Stimulated activated CD4-positive, alpha-beta T cell treated with anti-CD3 and anti-CD28 coated beads, TNF-alpha, amount 100 ng/mL, for 1 hour (primary cell): ENCODE data around the gene SRPK3.
"Not testable (repeated sequence)": the region's sequence is repeated elsewhere in the genome, so short reads cannot be mapped to it uniquely, and the experiment has no call there.

ENCODE experiments used
- DNase-seq, 3 donors: peaks; one replicate each; pipeline ENCODE4 v3.0.0-alpha.2; 2020; ENCODE audit warnings: low read depth in 3 of 3, low spot score in 1 of 3

Gene SRPK3

DNA sequence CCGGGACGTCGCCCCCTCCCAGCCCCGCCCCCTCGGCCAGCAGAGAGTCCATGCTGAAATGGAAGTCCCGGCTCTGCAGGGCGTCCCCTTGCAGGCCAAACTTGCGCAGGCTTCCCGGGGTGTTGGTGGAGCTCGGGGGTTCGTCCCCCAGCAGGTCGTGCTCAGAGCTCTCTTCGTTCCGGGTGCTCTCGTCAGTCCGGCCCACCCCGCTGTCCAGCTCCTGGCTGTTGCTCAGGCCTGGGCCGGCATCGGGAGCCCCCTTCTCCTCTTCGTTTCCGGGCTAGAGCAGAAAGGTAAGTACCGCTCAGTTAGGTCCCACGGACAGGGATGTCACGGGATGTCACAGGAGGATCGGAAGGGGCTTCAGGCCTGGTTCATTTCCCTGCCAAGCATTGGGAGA lies 23.8 kb downstream of the SRPK3 start:
- no peak for DNase-seq

DNA sequence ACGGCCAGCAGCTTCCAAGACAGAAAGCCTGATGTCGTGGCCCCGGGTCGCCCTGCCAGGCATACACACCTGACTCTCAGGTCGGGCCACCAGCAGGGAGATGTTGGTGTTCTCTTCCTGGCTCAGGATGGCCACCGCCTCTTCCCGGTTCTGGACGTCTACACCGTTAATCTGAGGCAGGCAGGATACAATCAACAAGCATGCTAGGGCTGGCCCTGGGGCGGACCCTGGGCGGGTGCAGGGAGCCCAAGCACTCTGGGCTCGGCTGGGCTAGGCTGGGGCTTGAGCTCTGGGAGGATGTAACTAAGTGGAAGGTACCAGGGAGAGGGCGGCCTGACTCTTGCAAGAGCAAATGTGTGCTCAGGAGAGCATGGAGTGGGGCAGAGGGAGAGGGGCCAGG lies 24.6 kb downstream of the SRPK3 start:
- no peak for DNase-seq

DNA sequence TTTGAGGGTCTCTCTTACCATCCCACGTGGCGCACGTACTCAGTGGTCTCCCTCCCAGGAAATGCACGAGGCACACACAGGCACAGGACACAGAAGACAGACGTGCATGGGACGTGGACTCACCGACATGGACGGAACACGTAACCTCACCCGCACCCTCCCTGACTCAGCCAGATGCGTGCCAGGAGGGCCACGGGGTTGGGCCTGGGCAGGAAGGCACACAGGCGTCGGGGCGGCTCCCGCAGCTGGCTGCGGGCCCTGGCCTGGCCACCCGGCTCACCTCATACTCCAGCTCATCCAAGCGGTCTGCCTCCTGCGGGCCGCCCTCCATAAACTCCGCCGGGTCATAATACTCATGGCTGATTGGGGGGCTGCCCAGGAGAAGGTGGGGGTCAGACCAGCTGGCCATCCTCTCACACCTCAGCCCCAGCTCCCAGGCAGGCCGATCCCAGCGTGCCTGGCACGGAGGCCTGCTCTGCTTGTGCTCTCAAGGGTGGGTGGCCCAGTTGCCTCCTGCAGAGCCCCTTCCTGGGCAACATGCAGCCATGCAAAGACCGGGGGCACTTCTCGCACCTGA lies 26.2 kb downstream of the SRPK3 start:
- no peak for DNase-seq

DNA sequence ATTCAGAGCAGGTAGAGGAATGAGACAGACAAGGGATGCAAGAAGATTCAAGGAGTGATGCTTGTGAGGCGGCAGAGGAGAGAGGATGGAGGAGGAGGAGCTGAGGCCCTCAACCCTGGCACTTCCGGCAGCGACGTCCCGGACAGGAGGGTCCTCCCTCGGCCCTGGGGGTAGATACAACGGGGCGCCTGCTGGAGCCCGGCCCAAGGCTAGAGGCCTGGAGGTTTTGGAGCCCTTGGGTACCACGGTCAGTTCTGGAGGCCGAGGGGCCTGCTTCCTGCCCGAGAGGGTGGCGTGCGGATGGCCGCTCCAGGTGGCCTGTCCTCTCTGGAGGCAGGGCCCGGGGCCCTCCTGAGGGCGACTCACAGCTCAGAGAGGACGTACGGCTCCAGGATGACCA lies 27.1 kb downstream of the SRPK3 start:
- no peak for DNase-seq

DNA sequence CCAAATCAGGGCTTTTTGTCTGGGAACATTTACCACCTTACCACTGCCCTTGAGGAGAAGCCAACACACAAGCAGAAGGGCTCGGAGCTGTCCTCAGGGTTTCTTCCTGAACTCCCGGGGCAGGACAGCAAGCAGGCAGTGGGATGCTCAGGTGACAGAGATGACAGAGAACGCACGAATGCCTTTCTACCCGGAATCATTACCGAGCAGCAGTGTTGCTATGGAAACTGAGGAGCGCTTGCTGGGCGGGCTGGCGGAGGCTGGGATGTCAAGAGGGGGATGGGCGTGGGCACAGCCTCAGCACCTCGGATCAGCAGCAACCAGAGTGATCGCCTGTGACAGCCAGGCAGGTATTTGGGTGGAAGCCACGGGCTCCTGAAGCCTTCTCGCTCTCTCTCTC lies 31.4 kb downstream of the SRPK3 start:
- no peak for DNase-seq

DNA sequence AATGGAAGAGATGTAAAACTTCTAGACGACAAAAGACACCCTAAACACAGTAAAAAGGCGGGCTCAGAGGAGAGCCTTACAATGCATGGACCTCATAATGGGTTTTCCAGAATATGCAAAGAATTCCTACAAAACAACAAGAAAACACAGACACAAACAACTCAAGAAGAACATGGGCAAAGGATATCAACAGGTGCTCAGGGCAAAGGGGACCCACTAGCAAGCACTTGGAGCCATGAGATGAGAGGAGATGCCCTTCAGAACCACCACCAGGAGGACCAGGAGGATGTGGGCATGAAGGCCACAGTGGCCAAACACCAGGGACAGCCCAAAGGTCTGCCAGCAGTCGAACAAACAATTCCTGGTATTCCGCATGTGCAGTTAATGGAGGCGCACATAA lies 32.3 kb downstream of the SRPK3 start:
- DNase-seq, result no peak

DNA sequence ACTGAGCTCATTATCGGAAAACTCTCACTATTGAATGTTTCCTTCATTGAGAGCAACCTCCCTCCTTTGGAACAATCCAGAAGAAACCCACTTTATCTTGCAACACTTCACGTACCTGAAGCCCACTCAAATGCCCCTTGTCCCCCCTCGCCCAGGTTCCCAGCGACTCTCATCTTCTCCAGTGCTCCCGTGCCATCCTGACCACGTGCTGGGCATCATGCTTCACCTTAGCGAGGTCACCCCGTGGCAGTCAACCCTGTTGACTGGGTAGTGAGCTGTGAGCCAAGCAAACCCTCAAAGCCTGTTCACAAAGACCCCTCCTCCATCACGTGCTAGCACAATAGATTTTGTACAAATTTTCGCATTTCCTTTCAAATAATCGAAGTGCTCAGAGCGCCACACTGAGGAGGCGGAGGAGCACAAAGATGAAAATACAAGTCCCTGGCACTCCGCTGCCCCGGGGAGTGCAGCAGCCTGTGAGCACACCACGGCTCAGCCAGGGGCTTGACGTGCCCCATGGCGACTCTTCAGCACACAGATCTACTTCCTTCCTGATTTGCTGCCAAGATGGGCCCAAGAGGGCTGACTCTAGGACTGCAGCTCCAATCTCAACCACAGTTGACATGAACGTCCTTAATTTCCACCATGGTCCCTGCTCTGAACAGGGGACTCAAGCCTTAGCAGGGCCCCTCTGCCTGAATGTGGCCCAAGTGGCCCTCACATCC lies 33.9 kb downstream of the SRPK3 start:
- no peak for DNase-seq

DNA sequence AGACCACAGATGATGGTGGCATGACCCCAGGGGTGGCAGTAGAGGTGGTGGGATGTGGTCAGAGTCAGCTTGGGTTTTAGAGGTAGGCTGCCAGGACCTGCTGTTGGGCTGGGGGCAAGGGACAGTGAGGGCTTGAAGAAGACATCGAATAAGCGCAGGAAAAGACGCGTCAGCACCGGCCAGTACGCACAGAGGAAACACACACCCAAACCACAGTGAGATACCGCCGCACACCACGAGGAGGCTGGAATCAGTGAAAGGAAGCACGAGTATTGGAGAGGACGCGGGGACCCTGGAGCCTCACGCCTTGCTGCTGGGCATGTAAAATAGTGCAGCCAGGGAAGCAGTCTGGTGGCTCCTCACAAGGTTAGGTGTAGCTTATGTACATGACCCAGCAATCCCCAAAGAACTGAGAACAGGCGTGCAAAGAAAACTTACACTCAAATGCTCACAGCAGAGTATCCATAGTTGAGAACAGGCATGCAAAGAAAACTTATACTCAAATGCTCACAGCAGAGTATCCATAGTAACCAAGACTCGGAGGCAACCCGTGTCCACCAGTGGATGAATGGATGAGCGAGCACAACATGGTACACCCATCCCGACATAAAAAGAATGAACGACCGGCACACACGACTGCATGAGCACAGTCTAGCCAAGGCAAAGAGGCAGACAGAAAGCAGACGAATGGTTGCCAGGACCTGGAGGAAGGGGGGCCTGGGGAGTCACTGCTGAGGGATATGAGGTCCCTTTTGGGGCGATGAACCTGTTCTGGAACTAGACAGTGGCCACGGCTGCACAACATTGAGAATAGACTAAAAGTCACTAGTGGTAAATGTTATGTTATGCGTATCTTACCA lies 36.2 kb downstream of the SRPK3 start:
- DNase-seq, result no peak

DNA sequence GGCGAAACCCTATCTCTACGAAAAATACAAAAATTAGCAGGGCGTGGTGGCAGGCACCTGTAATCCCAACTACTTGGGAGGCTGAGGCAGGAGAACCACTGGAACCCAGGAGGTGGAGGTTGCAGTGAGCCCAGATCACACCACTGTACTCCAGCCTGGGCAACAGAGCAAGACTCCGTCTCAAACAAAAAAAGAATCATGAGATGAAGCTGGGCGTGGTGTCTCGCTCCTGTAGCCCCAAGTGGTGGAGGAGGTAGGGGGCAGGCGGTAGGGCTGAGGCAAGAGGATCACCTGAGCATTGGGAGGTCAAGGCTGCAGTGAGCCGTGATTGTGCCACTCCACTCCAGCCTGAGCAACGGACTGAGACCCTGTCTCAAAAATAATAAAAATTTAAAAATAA lies 37.2 kb downstream of the SRPK3 start:
- DNase-seq, result not testable (repeated sequence)

DNA sequence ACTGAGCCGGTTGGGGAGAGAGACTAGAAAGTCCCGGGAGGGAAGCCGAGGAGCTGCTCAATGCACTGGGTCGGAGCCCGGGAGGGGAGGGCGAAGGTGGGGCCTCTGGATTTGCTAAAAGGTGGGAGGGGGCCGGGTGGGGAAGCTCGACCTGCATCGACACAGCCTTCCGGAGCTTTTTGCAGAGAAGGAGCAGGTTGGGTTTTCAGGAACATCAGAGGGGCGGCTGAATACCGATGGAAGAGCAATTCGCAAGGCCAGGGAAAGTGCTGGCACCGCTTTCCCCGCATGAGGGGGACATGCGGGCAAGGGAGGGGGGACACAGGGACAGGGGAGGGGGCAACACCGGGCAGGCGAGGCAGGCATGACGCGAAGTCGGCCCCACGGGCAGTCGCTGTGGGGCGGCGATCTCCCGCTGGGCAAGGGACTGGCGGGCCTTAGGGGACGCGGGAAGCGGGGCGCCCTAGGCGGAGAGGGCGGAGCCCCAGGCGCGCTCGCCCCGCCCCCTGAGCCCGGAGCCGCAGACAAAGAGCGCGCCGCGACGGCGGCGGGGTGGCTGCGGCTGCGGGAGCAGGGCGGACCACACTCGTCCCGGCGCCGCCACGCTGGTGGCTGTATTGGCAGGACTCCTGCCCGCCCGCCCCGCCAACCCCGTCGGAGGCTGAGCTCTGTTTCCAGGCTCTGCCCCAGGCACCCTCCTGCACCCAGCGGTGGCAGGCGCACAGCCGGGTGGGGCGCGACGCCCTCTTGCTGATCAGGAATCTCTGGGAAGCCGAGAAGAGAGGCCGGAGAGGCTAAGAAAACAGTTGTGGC lies 37.9 kb downstream of the SRPK3 start:
- peak in 2 of 3 donors; percentile 18 to 43 for DNase-seq

DNA sequence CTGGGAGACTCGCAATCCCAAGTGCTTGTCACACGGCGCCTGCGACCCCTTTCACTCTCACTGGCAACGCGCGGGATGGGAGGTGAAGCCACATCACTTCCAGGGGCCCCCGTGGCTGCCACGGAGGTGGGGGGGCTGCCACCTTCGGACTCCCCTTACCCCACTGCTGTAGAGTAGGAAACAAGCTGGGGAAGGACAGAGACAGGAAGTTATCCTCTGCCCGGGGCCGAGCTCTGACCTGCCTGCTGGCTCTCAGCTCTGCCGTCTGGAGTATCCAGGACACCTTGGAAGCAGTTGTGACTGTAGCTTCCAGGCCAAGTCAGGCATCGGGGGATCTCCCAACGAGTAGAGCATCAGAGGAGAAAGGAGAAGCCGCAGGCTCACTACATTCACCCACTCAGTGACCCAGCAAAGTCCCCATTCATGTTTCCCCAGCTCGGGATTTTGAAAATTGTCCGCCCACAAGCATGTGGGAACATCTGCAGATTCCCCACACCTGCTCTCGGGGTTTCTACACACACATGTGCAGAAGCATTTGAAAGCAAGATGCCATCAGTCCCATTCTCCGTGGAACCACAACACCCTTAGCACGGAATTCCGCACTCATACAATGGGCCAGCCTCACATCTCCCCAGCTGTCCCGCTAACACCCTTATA lies 38.7 kb downstream of the SRPK3 start:
- no peak for DNase-seq

DNA sequence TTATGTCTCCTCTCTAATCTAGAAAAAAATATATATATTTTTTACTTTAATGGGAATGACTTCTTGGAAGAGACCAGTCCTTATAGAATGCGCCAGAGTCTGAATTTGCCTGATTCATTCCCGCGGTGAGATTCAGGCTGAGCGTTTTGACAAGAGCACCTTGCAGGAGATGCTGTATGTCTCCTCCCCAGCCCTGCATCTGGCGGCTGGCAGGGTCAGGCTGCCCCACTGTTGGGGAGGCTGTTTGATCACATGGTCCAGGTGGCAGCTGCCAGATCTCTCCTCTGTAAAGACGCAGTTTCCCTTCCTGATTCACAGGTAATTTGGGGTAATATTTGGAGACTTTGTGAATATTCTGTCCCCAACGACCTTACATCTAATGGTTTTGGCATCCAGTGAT lies 39.8 kb downstream of the SRPK3 start:
- DNase-seq, result no peak

DNA sequence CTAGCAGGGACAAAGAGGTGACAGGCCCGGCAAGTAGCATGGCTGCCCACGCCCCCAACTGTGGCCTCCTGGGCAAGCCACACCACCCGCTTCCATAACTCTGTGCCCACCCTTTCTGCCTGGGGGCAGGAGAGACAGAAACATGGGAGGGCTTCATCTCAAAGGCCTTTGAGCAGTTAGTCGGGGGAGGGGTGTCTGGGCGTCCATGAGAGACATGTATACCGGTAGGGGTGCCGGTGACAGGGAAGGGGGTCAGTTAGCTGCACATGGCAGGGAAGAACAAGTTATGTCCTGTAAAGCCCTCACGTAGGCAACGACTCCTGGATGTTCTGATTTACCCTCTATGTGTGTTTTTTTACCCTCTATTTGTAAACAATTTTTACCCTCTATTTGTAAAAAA lies 40.2 kb downstream of the SRPK3 start:
- no peak for DNase-seq

DNA sequence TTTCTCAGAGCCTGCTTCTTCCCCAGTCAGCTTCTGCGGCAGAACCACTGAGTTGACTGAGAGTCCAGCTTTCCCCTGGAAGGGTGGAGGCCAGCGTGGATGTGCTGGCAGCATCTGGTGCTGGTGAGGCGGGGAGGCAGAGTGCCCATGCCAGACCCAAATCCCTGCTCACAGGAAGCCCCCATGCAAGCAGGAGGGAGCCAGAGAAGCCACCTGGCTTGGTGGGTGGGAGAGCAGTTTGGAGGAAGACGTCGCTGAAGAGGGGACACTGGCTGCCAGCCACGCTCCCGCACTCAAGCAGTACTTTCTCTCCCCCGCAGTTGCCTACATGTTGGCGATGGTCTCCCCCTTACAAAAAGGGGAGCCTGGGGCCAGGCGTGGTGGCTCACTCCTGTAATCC lies 43.5 kb downstream of the SRPK3 start:
- no peak for DNase-seq

DNA sequence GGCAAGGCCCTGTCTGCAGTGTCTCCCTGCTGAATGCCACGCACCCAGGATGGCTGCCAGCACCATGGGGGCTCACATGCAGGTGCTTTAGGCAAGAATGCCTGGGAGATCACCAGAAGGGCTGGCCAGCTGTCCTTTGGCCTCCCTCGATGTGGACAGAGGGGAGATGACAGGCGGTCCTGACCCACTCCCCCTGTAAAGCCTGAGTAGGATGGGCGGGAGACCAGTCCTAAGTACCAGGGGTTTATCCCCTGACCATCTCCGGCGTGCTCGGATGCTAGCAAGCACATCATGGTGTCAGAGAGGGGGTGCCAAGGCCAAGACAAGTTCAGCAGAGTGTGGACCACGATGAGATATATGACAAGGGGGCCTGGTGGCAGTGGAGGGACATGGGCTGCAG lies 44.2 kb downstream of the SRPK3 start:
- DNase-seq, result no peak

DNA sequence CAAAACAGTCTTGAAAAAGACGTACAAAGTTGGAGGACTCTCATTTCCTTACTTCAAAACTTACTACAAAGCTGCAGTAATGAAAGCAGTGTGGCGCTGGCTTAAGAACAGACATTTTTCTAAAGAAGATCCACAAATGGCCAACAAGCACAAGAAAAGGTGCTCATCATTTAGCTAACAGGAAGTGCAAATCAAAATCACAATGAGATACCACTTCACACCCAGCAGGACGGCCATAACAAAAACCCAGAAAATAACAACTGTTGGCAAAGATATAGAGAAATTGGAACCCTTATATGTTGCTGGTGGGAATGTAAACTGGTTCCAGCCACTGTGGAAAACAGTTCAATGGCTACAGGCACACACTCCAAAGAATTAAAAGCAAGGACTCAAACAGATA lies 46.2 kb downstream of the SRPK3 start:
- no peak for DNase-seq

DNA sequence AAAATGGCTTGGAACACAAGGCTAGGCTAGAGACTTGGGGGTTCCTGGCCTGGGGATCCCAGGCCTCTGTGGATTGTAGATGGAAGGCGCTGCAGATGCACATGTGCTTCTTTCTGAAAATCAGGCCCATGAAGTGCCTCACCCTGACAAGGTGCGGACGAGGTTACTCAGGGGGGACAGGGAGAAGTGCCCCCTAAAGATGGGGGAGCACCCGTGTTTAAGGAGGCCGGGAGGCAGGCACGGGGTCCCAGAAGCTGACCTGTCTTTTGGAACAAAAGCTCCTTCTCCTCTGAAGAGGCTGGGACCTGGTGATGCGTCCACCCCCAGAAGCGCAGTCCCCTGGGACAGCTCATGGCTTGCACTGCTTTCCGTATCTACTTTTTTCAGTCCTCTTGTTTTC lies 47.1 kb downstream of the SRPK3 start:
- no peak for DNase-seq

DNA sequence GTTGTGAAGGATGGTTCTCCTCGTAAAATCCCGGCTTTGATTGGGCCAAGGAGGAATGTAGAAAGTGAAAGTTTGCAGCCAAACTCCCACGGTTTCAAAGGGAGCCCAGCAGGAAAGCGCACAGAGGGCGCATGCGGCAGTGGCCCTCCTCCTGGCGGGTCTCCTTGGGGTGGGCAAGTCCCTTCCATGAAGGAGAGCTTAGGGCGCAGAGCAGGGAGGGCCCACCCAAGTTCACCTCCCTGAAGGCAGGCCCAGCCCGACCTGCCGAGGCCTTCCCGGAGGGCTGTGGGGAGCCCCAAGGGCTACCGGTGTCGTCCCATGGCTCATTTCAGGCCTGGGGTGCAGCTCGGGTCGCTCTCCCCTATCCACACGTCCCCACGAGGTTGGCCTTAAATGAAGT lies 47.5 kb downstream of the SRPK3 start:
- DNase-seq, result no peak

DNA sequence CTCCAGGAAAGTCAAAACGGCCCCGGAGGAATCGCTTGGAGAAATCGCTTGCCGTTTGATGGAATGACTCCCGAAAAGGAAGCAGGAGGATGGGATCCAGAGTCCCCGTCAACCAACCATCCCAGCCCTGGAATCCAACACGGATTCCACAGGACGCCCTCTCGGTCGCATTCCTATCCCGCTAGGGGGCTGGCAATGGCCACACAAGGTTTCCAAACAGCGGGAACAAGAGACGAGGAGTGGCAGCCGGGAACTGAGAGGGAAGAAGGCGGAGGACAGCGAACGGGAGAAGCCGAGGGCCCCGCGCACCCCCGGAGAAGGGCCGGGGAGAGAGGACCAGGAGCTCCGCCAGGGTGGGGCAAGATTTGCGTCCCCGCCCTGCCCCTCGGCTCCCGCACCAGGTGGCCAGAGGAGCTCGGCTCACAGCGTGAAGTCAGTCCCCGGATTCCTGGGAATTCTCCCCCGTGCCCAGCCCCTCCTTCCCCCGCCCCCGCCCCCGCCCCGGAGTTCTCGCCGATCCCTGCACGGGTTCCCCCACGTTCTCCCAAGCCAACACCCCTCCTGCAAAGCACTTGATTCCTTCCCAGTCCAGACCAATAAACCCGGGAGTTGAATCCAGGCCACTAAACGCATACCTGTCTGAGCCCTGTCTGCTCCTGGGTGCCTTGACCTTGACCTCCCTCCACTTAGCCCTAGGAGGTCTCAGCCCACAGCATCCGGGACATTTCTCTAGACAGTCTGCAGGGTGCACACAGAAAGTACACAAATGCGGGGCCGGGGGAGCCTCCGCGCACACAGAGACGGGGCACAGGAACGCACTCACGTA lies 48.1 kb downstream of the SRPK3 start:
- no peak for DNase-seq

DNA sequence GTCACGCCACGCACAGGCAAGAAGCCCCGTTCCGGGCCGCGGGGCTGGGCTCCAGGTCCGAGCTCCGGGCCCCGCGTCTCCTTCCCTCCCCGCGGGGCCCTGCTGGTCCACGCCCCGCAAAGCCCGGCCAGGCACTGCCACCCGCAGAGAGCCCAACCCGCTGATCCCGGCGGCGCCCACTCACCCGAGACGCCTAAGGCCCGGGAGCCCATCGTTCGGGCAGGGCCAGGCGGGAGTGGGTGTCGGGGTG lies 48.6 kb downstream of the SRPK3 start:
- no peak for DNase-seq
